ENCODE measurements around the gene RAB3B. TPM values are rescaled to one million over a fixed set of nuclear protein-coding genes. Genes with fewer than 3 reads are reported as not detected.
"Not testable (repeated sequence)": the region's sequence is repeated elsewhere in the genome, so short reads cannot be mapped to it uniquely, and the experiment has no call there.

Gene RAB3B
- total RNA-seq, 2 donors from 2014 or later: 0.05 TPM; not detected in 1

- DNase-seq (ENCODE audit: low spot score): no peak
- intact Hi-C loops (cut with DNase I): loop anchor here in 1 of 2 donors (10.0 kb wide), 1 partner anchor 94 kb away; no protein-coding TSS in a partner anchor
Measured at GRCh38 chr1:51998701-51999100, 8.2 kb upstream of the RAB3B start.

- intact Hi-C loops (cut with DNase I): loop anchor here in 1 of 2 donors (10.0 kb wide), 1 partner anchor 93 kb away; no protein-coding TSS in a partner anchor
Measured at GRCh38 chr1:51997974-51998382, 7.5 kb upstream of the RAB3B start.

GRCh38 chr1:51989582-51990477 is 670 bp downstream of the RAB3B start:
- intact Hi-C loops (cut with DNase I): loop anchor here in 1 of 2 donors (10.0 kb wide), 1 partner anchor 85 kb away; no protein-coding TSS in a partner anchor
- DNase-seq (ENCODE audit: low spot score): no peak

More at GRCh38 chr1:51997974-51998382, 7.5 kb upstream of the RAB3B start:
- no peak for DNase-seq (ENCODE audit: low spot score)

DNA sequence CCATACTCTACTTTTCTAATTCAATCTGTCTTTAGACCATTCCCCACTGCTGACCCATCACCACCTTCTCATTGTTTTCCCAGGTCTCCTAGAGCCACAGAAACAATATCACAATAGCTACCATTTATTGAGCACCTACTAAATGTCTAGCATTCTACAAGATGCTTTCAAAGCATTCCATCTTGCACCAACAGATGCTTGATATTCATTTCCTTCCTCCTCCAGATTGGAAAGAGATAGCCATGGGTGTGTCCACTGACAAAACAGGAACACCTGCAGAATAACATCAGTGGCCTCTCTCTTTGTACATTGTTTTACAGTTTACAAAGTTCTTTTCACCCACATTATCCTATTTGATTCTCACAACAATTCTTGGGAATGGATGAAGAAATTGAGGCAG is 2.2 kb downstream of the RAB3B start:
- no peak for DNase-seq (ENCODE audit: low spot score)
- intact Hi-C loops (cut with DNase I): no loop called here

DNA sequence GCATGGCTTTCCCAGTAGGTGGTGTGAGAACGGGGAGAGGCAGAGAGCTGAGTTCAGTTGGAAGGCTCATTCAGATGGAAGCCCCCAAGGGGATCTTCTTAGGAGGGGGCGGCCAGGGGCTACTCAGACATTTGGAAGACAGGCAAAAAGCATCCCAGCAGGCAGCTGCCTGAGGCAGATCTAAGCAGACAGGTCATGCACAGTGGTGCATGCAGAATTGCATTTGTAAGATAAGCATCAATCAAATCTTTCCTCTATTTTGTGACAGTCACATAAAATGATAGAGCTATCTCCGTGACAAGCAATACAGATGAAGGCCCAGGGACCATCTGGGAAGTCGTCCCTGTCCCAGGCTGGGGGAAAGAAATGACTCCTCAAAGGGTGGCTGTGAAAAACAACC is 3.8 kb downstream of the RAB3B start:
- intact Hi-C loops (cut with DNase I): no loop called here
- DNase-seq (ENCODE audit: low spot score): no peak

- DNase-seq (ENCODE audit: low spot score): no peak
- intact Hi-C loops (cut with DNase I): no loop called here
Measured at GRCh38 chr1:51982161-51982560, 8.3 kb downstream of the RAB3B start.

DNA sequence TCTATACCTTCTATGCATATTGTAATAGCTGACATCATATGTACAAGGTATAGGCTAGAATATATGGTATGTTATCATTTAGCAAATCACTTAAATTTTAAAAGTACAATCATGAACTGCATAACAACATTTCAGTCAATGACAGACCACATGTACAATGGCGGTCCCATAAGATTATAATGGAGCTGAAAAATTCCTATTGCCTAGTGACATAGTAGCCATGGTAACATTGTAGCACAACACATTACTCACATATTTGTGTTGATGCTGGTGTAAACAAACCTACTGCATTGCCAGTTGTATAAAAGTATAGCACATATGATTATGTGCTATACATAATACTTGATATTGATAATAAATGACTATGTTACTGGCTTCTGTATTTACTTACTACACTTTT is 8.9 kb downstream of the RAB3B start:
- no peak for DNase-seq (ENCODE audit: low spot score)
- intact Hi-C loops (cut with DNase I): no loop called here

DNA sequence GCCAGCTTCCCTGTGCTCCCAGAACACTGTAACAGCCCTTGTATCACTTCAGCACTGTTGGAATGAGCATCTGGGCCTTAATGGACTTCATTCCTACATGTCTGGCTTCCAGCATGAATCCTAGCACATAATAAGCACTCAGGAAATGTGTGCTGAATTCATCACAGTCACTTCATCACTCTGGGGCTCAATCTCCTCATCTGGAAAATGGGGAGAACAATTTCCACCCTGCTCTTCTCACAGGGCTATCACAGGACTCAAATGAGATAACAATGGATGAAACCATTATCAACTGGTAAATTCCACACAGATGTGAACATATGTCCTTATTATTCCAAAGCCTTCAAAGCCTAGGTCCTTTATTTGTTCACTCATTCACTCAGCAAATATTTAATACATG is 12.4 kb downstream of the RAB3B start:
- intact Hi-C loops (cut with DNase I): no loop called here
- no peak for DNase-seq (ENCODE audit: low spot score)

- intact Hi-C loops (cut with DNase I): no loop called here
- no peak for DNase-seq (ENCODE audit: low spot score)
Measured at GRCh38 chr1:51976846-51977602, 13.5 kb downstream of the RAB3B start.

DNA sequence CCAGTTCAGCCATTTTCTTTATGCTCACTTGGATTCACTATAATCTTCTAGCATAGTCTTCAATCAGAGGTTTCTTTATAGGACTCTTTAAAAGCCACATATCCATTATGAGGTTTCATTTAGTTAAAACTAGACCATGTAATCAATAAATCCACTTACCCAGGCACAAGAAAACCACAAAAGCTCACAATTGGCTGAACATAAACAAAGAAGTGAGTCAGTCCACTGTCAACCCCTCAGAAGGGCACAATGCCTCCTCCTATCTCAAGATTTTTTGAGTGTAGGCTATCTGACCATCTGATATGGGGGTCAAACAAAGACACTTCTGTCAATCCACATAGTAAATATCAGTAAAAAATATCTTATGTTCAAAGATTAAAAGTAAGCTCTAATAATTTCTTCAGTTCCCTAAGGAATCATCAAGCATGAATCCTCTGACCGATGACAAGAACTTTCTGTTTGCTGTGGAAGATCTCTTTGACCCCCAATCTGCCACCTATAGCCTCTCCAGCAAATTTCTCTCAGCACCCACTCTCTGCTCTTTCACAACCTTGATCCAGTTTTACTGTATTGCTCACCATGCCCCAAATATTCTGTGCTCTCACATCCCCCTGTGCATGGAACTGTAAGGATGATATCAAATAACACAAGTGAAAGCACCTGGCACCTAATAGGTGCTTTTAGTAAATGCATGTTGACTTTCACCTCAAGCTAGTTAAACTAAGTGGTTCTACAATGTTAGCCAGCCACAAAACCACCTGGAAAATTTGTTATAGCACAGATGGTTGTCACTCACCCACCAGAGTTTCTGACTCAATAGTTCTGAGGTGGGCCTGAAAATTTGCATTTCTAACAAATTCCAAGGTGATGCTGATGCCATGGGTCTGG is 16.7 kb downstream of the RAB3B start:
- DNase-seq (ENCODE audit: low spot score): no peak
- intact Hi-C loops (cut with DNase I): no loop called here

DNA sequence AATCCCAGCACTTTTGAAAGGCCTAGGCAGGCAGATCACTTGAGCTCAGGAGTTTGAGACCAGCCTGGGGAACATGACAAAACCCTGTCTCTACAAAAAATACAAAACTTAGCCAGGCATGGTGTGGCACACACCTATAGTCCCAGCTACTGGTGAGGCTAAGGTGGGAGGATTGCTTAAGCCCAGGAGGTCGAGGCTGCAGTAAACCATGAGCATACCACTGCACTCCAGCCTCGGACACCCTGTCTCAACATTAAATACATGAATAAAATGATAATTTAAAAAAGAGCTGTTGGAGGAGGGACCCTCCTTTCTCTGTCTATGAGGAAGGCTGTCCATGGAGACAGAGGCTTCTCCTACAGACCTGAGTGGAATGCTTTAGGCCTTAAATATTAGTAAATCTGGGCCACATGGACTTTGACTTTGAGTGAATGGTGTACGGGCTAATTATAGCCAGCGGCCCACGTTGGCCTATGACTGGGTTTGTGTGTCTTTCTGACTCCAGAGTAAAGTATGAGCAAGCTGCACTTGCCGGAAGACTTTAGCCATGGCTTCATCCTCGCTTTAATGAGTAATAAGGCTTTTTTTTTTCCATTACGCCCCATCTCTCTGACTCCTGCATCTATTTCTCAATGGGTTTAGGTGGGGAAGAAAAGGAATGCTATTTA is 21.3 kb downstream of the RAB3B start:
- intact Hi-C loops (cut with DNase I): no loop called here
- no peak for DNase-seq (ENCODE audit: low spot score)

DNA sequence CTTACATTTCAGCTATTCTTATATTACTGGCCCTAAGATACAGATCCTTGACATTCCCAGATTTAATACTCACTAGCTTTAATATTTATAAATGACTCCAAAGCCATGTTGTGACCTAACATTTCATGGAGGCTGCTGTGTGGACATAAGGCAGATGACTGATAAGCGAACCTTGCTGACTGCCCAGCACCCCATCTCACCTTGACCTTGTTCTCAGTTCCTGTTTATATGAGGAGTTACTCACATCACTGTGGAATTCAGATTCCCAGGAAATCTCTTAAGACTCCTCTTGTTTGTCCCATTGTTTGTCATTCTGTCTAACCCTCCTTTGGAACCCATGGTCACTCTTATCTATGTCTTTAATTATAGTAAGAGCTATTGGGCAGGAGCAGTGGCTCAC is 21.9 kb downstream of the RAB3B start:
- intact Hi-C loops (cut with DNase I): no loop called here
- DNase-seq (ENCODE audit: low spot score): no peak

GRCh38 chr1:51967213-51967791 is 23.2 kb downstream of the RAB3B start:
- DNase-seq (ENCODE audit: low spot score); intact Hi-C loops (cut with DNase I): not testable (repeated sequence)

DNA sequence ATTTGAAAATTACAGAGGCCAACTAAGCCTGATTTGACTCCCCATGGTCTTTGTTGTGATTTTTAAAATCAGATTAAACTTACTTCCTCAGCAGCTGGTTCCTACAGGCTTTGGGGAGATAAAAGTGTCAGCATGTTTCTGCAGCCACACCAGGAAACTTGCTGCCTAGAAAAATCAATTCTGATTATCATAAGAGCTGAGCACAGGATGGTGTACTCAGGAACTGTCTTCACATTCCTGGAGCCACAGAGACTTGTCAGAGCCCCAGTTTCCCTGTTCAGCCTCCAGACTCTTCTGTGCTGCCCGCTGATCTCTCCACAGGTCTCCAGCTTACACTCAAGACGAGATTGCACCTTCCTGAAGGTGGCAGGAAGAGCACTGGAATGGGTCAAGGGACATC is 23.9 kb downstream of the RAB3B start:
- intact Hi-C loops (cut with DNase I): no loop called here
- DNase-seq (ENCODE audit: low spot score): no peak

GRCh38 chr1:51964309-51964696 is 26.2 kb downstream of the RAB3B start:
- intact Hi-C loops (cut with DNase I): no loop called here
- DNase-seq (ENCODE audit: low spot score): no peak

- intact Hi-C loops (cut with DNase I): no loop called here
- no peak for DNase-seq (ENCODE audit: low spot score)
Measured at GRCh38 chr1:51963592-51964308, 26.8 kb downstream of the RAB3B start.

DNA sequence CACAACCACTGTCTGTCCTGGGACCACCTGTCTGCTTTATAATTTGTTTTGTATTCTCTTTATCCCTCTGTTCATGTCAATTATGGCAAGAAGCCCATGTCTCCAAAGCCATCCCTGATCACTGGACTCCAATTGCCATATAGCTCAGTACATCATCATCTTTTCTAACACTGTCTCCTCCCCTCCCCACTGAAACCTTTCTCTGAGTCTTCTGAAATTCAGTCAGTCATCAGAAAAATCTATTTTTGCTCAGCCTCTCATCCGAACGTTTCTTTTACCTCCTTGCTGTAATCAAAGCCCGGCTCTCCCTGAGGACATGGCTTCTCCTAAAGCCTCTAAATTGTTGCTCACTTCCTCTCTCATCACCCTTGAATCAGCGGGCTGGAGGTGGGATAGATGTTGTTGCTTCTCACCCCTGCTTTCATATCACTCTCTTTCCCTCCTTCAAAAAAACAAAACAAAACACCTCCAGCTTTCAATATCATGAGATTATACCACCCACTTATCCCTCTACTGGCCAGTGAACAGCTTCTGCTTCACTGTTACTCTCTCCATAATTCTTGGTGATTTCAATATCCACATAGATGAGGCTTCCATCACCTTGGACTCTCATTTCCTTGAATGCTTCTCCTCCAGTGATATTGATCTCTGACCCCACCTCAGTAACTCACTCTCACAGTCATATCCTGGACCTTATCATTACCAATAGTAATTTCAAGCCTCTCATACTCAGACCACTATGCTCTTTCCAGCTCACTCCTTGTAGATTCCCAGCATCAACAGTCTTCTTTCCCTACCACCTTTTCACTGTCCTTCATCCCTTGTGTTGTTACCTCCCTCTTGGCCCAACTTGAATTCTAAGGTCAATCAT is 27.8 kb downstream of the RAB3B start:
- intact Hi-C loops (cut with DNase I): no loop called here

More for the DNA sequence above, 27.8 kb downstream of the RAB3B start:
- no peak for DNase-seq (ENCODE audit: low spot score)
